AG04450 (cell line): Measurements from ENCODE around the gene FABP1. TPM values are rescaled to one million over a fixed set of nuclear protein-coding genes. Genes with fewer than 3 reads are reported as not detected.

Experiments
- CTCF ChIA-PET: fragments of 300-600, 350-600 bp; formaldehyde crosslinking; extraction: SDS; loops from one replicate; lab custom pipeline; 2022; ENCODE audit warnings: antibody characterized with exemption, inconsistent platforms; lab: Charles Lee
- POLR2A ChIA-PET: fragments of 350-600 bp; formaldehyde crosslinking; extraction: SDS; loops from one replicate; lab custom pipeline; 2021; ENCODE audit warnings: antibody characterized with exemption, inconsistent platforms; lab: Yijun Ruan, JAX
- DNase-seq: peaks from one replicate; pipeline ENCODE4 v3.0.0-alpha.2; 2011; ENCODE audit warnings: low read depth, low spot score
- H3K27ac ChIP-seq: one replicate; pipeline ENCODE4 v1.5.1; 2012; ENCODE audit warnings: low read depth, low read length, control low read depth
- H3K27me3 ChIP-seq: one replicate; pipeline ENCODE4 v1.6.0; 2012; ENCODE audit warnings: low read length; ENCODE audit not compliant: control insufficient read depth, insufficient read depth
- H3K4me3 ChIP-seq: 2 replicates; pipeline ENCODE4 v1.5.1; 2011; ENCODE audit warnings: mild to moderate bottlenecking, low read depth, low read length, control low read depth
- H3K9me3 ChIP-seq: 2 replicates; pipeline ENCODE4 v1.5.1; 2012; ENCODE audit warnings: low read length; ENCODE audit not compliant: control insufficient read depth, insufficient read depth
- CTCF ChIP-seq: IDR thresholded peaks from 2 replicates; pipeline ENCODE4 v1.5.1; 2011; ENCODE audit warnings: low read depth, low read length, control low read depth, inconsistent platforms
- polyA plus RNA-seq: library from polyadenylated mRNA; depleted of rRNA; stranded (reverse); fragments of >200 nt; gene quantifications from 2 replicates; pipeline ENCODE4 v1.2.3, GENCODE V29; 2011

The FABP1 gene
- polyA plus RNA-seq, 1 experiment, result not detected

DNA sequence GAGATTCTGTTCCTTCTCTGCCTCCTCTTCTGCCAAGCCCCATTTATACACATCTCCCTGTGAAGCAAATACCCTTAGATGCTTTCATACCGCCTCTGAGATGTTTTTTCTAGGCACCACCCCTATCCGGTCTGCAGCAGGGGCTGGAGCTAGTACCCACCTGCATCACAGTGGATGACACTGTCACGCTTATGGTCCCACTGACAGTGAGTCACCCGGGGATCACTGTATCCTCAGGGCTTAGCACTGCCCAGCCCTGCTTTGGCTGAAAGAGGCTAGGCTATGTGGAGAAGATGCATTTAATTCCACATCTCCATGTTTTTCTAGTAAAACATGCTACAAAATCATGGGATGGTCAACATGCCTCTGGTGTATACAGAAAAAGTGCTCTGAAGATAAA is 9.9 kb downstream of the FABP1 start:
- CTCF ChIA-PET, result no interaction called here
- no peak overlapping the region for H3K4me3 ChIP-seq

DNA sequence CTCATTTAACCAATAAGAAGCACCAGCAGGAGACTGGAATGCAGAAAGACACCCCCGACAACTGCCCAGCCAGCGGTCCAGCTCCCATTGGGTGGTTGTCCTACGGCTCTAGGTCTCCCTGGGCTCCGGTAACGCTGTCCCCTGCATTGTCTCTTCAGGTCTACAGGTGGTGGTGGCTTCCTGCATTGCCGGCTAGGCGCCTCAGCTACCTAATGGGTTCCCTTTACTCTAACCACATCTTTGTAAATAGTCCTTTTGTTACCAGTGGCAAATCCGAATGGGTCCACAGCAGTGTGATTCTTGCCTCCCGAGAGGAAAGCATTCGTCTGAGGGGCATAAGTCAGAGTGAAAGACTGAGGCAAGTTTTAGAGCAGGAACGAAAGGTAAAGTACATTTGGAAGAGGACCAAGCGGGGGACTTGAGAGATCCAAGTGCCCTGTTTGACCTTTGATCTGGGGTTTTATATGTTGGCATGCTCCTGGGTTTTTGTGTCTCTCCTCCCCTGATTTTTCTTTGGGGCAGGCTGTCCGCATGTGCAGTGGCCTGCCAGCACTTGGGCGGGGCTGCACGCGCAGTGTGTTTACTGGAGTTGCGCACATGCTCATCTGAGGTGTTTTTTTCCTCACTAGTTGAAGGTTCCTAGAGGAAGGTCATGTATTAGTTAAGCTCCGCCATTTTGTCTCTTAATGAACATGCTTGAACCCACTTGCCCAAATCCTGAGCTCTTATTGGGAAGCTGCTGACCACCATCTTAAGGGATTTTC is 11.0 kb downstream of the FABP1 start:
- Histone ChIP-seq H3K27ac (no peak overlapping the region), H3K9me3 (no peaks in the 10 kb centered on the region), H3K27me3 (no peaks in the 10 kb centered on the region), H3K4me3 (no peak overlapping the region)
- no peak for DNase-seq
- ChIA-PET CTCF (no interaction called here), POLR2A (no interaction called here)
- TF ChIP-seq CTCF, result no peak

More for the DNA sequence above, 9.9 kb downstream of the FABP1 start:
- POLR2A ChIA-PET, result no interaction called here
- Histone ChIP-seq H3K27ac (no peak overlapping the region), H3K9me3 (no peaks in the 10 kb centered on the region), H3K27me3 (no peaks in the 10 kb centered on the region)
- DNase-seq, result no peak
- TF ChIP-seq CTCF, result no peak

- no peaks in the 10 kb centered on the region for H3K27me3 ChIP-seq
- TF ChIP-seq CTCF, result no peak
- no peaks in the 10 kb centered on the region for H3K9me3 ChIP-seq
- DNase-seq, result no peak
- H3K4me3 ChIP-seq, result no peak overlapping the region
- CTCF ChIA-PET, result no interaction called here
- POLR2A ChIA-PET, result no interaction called here
- H3K27ac ChIP-seq, result no peak overlapping the region
These were observed 11.9 kb downstream of the FABP1 start for GRCh38 chr2:88115825-88116518.

GRCh38 chr2:88114889-88115288 is 13.0 kb downstream of the FABP1 start:
- no peak overlapping the region for H3K27ac ChIP-seq
- ChIA-PET POLR2A (no interaction called here), CTCF (no interaction called here)
- H3K27me3 ChIP-seq, result no peaks in the 10 kb centered on the region
- H3K4me3 ChIP-seq, result no peak overlapping the region
- no peak for TF ChIP-seq CTCF
- no peak for DNase-seq
- no peaks in the 10 kb centered on the region for H3K9me3 ChIP-seq

DNA sequence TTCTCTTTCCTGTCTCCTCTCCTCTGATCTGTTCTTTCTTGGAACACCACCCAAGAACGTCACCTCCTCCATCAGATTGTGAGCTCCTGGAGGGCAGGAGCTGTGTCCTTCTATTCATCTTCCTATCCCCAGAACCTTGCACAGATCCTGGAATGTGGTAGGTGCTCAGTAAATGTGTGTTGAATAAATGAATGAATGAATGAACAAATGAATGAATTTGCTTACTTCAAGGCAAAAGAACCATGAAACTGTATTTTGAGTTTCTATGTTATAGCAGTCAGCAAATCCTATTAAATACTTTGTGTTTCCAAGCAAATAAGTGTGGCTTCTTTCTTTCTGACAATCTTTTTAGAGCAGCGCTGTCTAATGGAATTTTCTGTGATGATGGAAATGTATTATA is 14.8 kb downstream of the FABP1 start:
- POLR2A ChIA-PET, result no interaction called here
- Histone ChIP-seq H3K27me3 (no peaks in the 10 kb centered on the region), H3K4me3 (no peak overlapping the region), H3K9me3 (no peaks in the 10 kb centered on the region), H3K27ac (no peak overlapping the region)
- CTCF ChIA-PET, result no interaction called here
- TF ChIP-seq CTCF, result no peak
- DNase-seq, result no peak
